OCI-M1 (cell line): Measurements from ENCODE around the gene SUCO.
A peak's percentile ranks its signal among the peaks of the same experiment; 100 is the strongest.

Source experiments
- DNase-seq: peaks from one replicate; lab custom pipeline; 2025; lab: John Stamatoyannopoulos, UW

Gene SUCO

DNA sequence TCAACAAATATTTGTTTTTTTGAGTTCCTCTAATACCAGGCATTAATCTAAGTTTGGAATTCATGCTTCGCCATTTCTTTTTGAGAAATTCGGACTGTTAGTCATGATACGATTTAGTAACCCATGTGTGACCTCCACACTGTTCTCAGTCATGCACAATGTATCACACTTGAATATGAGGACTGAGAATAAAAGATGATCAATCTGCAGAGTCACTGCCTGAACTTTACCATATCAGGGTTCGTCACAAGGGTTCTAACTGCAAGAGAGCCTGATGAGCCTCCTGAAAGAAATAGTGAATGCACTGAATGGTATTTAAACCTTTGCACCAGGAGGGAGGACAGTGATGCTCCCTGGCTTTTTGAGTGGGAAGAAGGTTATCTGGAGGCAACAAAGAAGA lies 115.0 kb downstream of the SUCO start:
- no peak for DNase-seq

DNA sequence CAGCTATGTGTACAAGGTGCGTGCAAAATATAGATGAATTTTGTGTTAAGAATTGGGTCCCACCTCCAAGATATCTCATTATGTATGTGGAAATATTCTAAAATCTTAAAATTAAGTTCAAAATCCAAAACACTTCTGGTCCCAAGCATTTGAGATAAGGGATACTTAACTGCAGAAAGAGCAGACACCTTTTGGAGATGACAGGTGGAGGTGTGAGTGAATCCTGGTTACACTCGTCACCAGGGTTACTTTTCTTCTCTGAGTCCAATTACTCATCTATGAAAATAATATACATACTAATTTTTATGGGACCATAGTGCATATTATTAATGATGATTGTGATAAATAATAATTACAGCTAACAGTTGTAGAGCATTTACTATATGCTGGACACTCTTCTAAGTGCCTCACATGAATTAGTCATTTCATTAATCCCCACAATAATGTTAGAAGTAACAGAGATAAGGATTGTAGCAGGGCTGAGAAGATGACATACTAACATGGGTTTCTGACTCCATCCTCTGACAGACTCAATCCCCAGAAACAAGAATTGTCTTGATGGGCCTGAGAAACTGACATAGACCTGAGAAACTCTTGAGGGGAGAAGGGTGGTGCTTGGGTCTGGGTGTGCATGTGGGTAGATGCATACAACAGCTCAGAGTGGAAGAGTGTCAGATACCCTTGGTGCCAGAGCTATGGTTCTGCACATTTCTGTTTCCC lies 117.7 kb downstream of the SUCO start:
- DNase-seq = no peak

DNA sequence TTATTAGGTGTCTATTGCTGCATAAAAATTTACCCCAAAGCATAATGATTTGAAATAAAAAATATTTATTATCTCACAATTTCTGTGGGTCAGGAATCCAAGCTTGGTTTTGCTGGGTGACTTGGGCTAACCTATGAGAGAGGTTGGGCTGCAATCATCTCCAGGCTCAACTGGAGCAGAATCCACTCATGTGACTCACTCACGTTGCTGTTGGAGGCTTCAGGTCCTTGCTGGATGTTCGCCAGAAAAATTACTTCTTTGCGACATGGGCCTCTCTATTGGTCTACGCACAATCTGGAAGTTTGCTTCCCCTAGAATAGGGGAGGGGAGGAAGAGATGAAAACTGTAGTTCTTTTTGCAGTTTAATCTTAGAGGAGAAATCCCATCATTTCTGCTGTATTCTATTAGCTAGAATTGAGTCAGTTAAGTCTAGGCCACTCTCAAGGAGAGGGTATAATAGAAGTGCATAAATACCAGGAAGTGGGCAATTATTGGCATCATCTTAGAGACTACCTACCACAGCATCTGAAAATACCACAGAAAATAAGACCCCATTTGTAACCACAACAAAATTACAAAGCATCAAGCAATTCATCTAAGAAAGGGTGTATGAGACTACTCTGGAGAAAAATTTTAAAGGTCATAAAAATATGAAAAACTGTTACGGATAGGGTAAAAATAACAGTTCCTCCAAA lies 120.2 kb downstream of the SUCO start:
- DNase-seq = no peak

DNA sequence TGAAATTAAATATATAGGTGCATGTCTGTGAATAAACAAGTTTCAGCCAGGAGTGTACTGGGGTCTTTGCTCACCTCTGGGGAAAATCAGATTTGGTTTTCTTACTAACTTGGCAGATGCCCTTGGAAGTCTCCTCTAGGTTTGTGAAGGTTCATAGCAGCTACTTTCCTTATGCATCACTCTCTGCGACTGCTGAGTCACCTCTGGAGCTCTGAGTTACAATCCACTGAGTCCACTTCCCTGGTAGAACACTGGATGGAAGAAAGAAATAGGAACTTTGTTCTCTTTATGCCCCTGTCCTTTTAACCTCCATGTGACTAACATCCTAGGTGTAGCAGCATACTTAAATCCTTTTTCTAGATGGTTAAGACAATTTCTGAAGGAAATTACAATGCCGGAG lies 121.6 kb downstream of the SUCO start:
- peak; percentile 30 for DNase-seq

GRCh38 chr1:172656576-172656975 lies 123.6 kb downstream of the SUCO start:
- no peak for DNase-seq

GRCh38 chr1:172657586-172657985 lies 124.6 kb downstream of the SUCO start:
- no peak for DNase-seq

- peak; percentile 31 for DNase-seq
These were observed 126.0 kb downstream of the SUCO start, which contains the start of gene FASLG for GRCh38 chr1:172658871-172659453. FASLG (plus strand) TSS chr1:172659103; CDS start chr1:172659202, 99 bp downstream.

GRCh38 chr1:172661107-172661506 lies 128.2 kb downstream of the SUCO start:
- DNase-seq = no peak
